ENCODE results near the gene CRYBB1. TPM values are rescaled to one million over a fixed set of nuclear protein-coding genes. Genes with fewer than 3 reads are reported as not detected.

Gene CRYBB1
- polyA plus RNA-seq, 4 donors: 0.25 to 0.75 TPM; not detected in 2

DNA sequence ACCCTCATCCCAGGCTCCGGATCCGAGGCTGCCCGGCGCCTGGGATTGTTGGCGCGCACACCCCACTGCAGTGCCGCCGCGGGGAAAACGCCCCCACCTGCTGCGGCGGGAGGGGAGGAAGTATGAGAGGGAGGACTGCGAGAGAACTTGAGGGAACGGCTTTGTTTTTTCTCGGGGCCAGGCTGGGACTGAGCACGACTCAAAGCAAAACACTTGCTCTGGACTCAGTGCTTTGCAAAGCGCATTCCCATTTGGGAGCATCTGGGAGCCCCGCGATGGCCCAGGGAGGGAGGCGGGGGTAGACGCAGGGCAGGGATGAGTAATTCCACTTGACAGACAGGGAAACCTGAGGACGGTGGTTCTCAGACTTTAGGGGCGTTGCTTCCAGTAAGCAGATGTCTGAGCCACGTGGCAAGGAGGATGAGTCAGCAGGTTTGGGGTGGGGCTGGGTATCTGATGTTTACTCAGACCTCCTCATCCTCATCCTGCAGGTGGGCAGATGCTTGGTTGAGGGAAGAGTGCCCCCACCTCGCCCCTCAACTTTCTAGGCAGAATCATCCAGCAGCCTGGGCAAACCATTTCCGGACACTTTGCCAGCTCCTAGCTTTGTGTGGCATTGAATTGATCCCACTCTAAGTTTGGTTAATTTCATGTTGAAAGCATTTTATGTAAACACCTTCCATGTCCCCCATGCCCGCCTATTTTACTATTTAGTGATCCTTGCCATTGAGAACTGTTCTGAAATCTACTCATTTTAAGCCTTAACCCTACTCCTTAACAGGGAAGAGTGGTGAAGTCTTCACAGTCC, 41.0 kb upstream of the CRYBB1 start:
- peak; percentile 35 to 48 for DNase-seq
- H3K36me3 ChIP-seq (ENCODE audit: control insufficient read depth in 3 of 3, insufficient read depth in 2 of 3, low read depth in 1 of 3, low read length in 3 of 3): no peaks in the 10 kb centered on the region
- peaks cover 0 to 11% (median 4%) of the 10 kb centered on the region in 3 donors for H3K4me1 ChIP-seq (ENCODE audit: control insufficient read depth in 3 of 3, insufficient read depth in 2 of 3, low read depth in 1 of 3, low read length in 2 of 3)
- no peak for FAIRE-seq
- H3K4me3 ChIP-seq (ENCODE audit: low read depth in 1 of 3, low read length in 3 of 3): peak overlapping the region in 1 of 3 donors; percentile 30
- peaks cover 0 to 56% (median 8%) of the 10 kb centered on the region in 3 donors for H3K27me3 ChIP-seq (ENCODE audit: control insufficient read depth in 3 of 3, insufficient read depth in 3 of 3, low read length in 3 of 3)
- no peaks in the 10 kb centered on the region for H3K9me3 ChIP-seq (ENCODE audit: control insufficient read depth in 2 of 2, insufficient read depth in 1 of 2, low read depth in 1 of 2, low read length in 1 of 2)
- WGBS, 3 donors: 3 to 6% (median 4%) methylated on average over 27 of the region's 27 CpGs
- no peak overlapping the region for H3K27ac ChIP-seq (ENCODE audit: low read depth in 1 of 3, low read length in 2 of 3)

DNA sequence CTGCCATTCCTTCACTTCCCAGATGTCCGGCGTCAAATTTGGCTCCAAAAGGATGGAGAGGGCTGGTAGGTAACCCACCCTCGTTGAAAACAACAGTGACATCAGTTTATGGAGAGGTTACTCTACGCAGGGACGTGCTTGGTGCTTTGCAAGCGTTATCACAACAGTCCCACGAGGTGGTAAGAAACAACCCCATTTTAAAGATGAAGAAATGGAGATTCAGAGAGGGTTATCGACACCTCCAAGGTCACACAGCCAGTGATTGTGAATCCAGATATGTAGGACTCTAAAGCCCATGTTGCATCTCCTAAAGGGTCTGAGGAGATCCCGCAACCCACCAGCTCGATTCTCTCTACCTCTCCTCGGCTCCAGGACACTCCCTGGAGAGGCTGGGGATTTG, 40.3 kb upstream of the CRYBB1 start:
- H3K4me3 ChIP-seq (ENCODE audit: low read depth in 1 of 3, low read length in 3 of 3): peak overlapping the region in 1 of 3 donors; percentile 30
- H3K9me3 ChIP-seq (ENCODE audit: control insufficient read depth in 2 of 2, insufficient read depth in 1 of 2, low read depth in 1 of 2, low read length in 1 of 2): no peaks in the 10 kb centered on the region
- WGBS, 3 donors: 4 to 8% (median 5%) methylated on average over 11 of the region's 11 CpGs
- DNase-seq (no peak), FAIRE-seq (no peak)
- H3K27me3 ChIP-seq (ENCODE audit: control insufficient read depth in 3 of 3, insufficient read depth in 3 of 3, low read length in 3 of 3): peaks cover 0 to 56% (median 8%) of the 10 kb centered on the region in 3 donors
- peaks cover 0 to 11% (median 4%) of the 10 kb centered on the region in 3 donors for H3K4me1 ChIP-seq (ENCODE audit: control insufficient read depth in 3 of 3, insufficient read depth in 2 of 3, low read depth in 1 of 3, low read length in 2 of 3)
- H3K36me3 ChIP-seq (ENCODE audit: control insufficient read depth in 3 of 3, insufficient read depth in 2 of 3, low read depth in 1 of 3, low read length in 3 of 3): no peaks in the 10 kb centered on the region
- no peak overlapping the region for H3K27ac ChIP-seq (ENCODE audit: low read depth in 1 of 3, low read length in 2 of 3)

DNA sequence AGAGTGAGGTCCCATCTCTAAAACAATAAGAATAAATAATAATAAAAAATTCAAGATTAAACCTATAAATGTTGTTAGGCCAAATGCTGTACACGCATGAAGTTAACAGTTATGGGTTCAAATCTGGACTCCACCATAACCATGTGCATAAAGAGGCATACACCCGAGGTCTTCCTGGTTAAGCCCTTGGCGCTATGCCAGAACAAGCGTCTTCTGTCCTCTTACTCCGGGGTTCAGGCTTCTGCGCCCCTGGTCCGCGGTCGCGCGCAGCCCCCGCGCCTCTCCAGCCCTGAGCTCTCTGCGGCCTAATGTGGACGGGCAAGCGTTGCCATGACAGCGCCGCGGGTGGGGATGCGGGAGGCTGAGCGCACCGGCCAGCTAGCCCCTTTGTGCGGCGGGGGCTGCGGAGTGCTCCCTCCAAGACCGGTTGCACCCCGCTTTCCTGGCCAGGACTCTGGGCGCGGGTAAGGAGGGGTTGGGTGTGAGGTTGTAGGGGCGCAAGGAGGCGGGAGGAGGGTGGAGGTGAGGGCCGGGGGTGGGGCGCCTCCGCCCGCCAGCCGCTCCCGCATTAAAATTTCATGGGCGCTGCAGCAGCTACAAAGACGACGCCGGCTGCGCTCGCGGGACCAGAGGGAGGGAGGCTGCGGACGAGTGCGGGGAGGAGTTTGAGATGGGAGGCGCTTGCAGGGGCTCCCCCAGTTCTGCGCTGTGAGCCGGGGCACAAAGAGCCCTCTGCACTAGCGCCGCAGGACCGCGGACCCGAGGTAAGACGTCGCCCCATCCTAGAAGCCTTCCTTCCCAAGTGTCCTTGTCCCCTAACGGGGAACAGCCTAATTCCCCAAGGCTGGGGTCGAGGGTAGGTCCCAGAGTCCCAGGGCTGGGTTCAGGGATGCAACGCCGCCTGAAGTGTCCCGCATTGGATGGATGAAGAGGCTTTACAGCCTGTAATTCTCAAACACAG, 39.3 kb upstream of the CRYBB1 start, which contains the start of gene MIAT:
MIAT (plus strand) TSS at position 698 of the 961 bp plus-strand sequence.
- no peak within 1 kb of the TSS for H3K27ac ChIP-seq (ENCODE audit: low read depth in 1 of 3, low read length in 2 of 3)
- peak within 1 kb of the TSS in 2 of 3 donors; percentile 28 to 30 for H3K4me3 ChIP-seq (ENCODE audit: low read depth in 1 of 3, low read length in 3 of 3)
- peaks cover 0 to 11% (median 4%) of the 10 kb centered on the region in 3 donors for H3K4me1 ChIP-seq (ENCODE audit: control insufficient read depth in 3 of 3, insufficient read depth in 2 of 3, low read depth in 1 of 3, low read length in 2 of 3)
- FAIRE-seq (no peak), DNase-seq (peak in 1 of 2 donors; percentile 26)
- peaks cover 0 to 63% (median 8%) of the 10 kb centered on the region in 3 donors for H3K27me3 ChIP-seq (ENCODE audit: control insufficient read depth in 3 of 3, insufficient read depth in 3 of 3, low read length in 3 of 3)
- WGBS, 3 donors: 1 to 3% (median 1%) methylated on average over 61 to 62 of the region's 62 CpGs
- H3K9me3 ChIP-seq (ENCODE audit: control insufficient read depth in 2 of 2, insufficient read depth in 1 of 2, low read depth in 1 of 2, low read length in 1 of 2): no peaks in the 10 kb centered on the region
- no peaks in the 10 kb centered on the region for H3K36me3 ChIP-seq (ENCODE audit: control insufficient read depth in 3 of 3, insufficient read depth in 2 of 3, low read depth in 1 of 3, low read length in 3 of 3)

DNA sequence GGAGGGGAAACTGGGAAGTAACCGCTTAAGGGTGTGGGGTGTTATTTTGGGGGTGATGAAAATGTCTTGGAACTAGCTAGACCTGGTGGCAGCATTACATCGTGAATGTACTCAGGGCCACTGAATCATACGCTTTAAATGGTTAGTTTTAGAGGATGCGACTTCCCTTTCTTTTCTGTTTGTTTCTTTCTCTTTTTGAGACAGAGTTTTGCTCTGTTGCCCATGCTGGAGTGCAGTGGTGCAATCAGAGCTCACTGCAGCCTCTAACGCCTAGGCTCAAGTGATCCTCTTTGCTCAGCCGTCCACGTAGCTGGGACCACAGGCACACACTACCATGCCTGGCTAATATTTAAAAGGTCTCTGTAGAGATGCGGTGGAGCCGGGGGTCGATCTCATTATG, 34.0 kb upstream of the CRYBB1 start:
- no peaks in the 10 kb centered on the region for H3K9me3 ChIP-seq (ENCODE audit: control insufficient read depth in 2 of 2, insufficient read depth in 1 of 2, low read depth in 1 of 2, low read length in 1 of 2)
- H3K4me3 ChIP-seq (ENCODE audit: low read depth in 1 of 3, low read length in 3 of 3): no peak overlapping the region
- no peak overlapping the region for H3K27ac ChIP-seq (ENCODE audit: low read depth in 1 of 3, low read length in 2 of 3)
- no peak for FAIRE-seq
- no peaks in the 10 kb centered on the region for H3K36me3 ChIP-seq (ENCODE audit: control insufficient read depth in 3 of 3, insufficient read depth in 2 of 3, low read depth in 1 of 3, low read length in 3 of 3)
- WGBS, 3 donors: 72 to 75% (median 73%) methylated on average over 10 of the region's 10 CpGs
- peaks cover 0 to 53% (median 7%) of the 10 kb centered on the region in 3 donors for H3K27me3 ChIP-seq (ENCODE audit: control insufficient read depth in 3 of 3, insufficient read depth in 3 of 3, low read length in 3 of 3)
- DNase-seq: no peak
- H3K4me1 ChIP-seq (ENCODE audit: control insufficient read depth in 3 of 3, insufficient read depth in 2 of 3, low read depth in 1 of 3, low read length in 2 of 3): peaks cover 0 to under 1% (median 0%) of the 10 kb centered on the region in 3 donors

DNA sequence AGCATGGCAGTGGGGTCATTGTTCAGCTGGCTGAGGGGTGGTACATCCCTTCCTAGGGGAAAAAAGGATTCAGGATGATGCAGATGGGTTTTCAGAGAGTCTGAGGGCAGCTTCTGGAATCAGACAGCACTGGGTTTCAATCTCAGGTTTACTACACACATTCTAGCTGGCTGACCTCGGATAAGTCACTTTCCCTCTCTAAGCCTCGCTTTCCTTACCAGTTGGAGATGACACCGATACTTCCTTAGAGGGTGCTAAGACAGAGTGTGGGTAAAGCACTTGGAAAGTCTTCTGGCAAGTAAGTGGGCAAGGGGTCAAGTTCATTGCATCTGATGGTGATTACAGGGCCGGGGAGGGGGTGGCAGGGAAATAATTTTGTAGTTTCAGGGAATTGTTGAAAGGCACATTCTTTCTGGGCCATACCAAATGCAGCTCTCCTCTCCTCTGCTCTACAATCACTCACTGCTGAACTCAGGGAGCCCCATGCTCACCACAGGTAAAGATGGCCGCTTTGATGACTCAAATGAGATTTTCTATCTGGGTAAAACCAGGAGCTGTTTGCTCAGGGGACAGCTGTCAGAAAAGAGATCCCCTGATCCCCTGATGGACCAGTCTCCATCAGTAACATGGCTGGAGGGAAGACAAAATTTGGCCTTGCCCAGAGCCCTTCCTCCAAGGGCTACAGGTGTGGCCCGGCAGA, 33.0 kb upstream of the CRYBB1 start:
- no peaks in the 10 kb centered on the region for H3K36me3 ChIP-seq (ENCODE audit: control insufficient read depth in 3 of 3, insufficient read depth in 2 of 3, low read depth in 1 of 3, low read length in 3 of 3)
- H3K27ac ChIP-seq (ENCODE audit: low read depth in 1 of 3, low read length in 2 of 3): no peak overlapping the region
- 66 to 80% (median 76%) methylated on average over 6 of the region's 6 CpGs for WGBS, 3 donors
- H3K27me3 ChIP-seq (ENCODE audit: control insufficient read depth in 3 of 3, insufficient read depth in 3 of 3, low read length in 3 of 3): peaks cover 0 to 52% (median 7%) of the 10 kb centered on the region in 3 donors
- H3K4me1 ChIP-seq (ENCODE audit: control insufficient read depth in 3 of 3, insufficient read depth in 2 of 3, low read depth in 1 of 3, low read length in 2 of 3): no peaks in the 10 kb centered on the region
- no peak for DNase-seq
- FAIRE-seq: no peak
- no peak overlapping the region for H3K4me3 ChIP-seq (ENCODE audit: low read depth in 1 of 3, low read length in 3 of 3)
- no peaks in the 10 kb centered on the region for H3K9me3 ChIP-seq (ENCODE audit: control insufficient read depth in 2 of 2, insufficient read depth in 1 of 2, low read depth in 1 of 2, low read length in 1 of 2)

DNA sequence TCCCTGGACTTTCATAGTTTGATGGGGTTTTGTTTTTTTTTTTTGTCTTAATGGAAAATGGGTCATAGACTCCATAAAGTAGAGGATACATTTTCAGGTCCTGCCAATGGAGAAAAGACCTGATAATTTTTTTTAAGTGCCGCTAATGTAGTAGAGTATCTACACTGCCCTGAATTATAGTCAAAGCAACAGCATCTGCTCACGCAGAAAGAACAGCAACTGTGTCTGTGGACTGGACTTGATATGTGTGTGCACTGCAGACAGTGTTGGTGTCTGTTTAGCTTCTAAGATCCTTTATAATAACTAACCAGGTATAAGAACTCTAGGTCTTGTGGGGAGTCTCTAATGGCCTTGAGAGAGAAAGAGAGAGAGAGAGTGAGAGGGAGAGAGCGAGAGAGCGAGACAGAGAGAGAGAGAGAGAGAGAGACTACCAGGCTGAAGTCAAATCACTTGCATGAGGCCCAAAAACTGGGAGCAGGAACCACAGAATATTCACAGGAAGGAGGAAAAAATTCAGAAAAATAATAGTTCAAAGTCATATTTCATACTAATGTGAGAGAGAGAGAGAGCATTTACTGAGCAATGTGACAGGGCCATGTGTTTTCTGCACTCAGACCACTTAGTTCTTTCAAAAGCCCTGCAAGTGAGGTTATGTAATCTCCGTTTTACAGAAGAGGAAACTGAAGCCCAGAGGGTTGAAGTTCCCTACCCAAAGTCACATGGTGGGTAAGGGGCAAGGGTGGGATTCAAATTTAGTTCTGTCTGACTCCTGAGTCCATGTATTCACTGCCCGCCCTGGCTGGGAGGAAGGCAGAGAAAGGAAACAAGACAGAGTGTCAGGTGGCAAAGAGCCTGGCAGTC, 30.9 kb upstream of the CRYBB1 start:
- Histone ChIP-seq H3K27ac (ENCODE audit: low read depth in 1 of 3, low read length in 2 of 3) (peak overlapping the region in 1 of 3 donors; percentile 23), H3K9me3 (ENCODE audit: control insufficient read depth in 2 of 2, insufficient read depth in 1 of 2, low read depth in 1 of 2, low read length in 1 of 2) (no peaks in the 10 kb centered on the region), H3K4me3 (ENCODE audit: low read depth in 1 of 3, low read length in 3 of 3) (no peak overlapping the region), H3K27me3 (ENCODE audit: control insufficient read depth in 3 of 3, insufficient read depth in 3 of 3, low read length in 3 of 3) (peaks cover 0 to 45% (median 4%) of the 10 kb centered on the region in 3 donors), H3K4me1 (ENCODE audit: control insufficient read depth in 3 of 3, insufficient read depth in 2 of 3, low read depth in 1 of 3, low read length in 2 of 3) (peaks cover 0 to 6% (median 0%) of the 10 kb centered on the region in 3 donors), H3K36me3 (ENCODE audit: control insufficient read depth in 3 of 3, insufficient read depth in 2 of 3, low read depth in 1 of 3, low read length in 3 of 3) (no peaks in the 10 kb centered on the region)
- no peak for DNase-seq
- 74 to 77% (median 76%) methylated on average over 6 of the region's 6 CpGs for WGBS, 3 donors
- FAIRE-seq: no peak

DNA sequence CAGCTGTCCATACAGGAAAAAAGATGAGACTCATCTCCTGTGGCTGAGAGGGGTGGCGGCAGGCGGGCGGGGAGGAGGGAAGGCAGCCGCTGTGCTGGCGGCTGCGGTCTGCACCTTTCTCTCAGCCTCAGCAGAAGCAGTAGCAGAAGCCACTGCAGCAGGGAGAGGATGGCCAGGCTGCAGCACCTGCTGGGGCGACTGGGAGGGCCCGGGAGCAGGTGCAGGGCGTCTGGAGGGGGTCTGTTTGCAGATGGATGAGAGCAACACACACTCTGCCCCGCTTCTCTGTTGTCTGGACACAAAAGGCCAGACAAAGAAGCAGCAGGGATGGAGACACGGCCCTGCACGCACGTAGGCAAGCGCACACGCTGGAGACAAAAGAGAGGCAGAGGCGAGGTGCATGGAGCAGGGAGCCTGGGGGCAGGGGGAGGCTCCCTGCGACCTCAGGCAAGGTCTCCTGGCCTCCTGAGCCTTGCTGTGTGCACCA, 30.2 kb upstream of the CRYBB1 start:
- WGBS, 3 donors: 16 to 25% (median 18%) methylated on average over 17 of the region's 17 CpGs
- DNase-seq: peak in 1 of 2 donors; percentile 20

More for the DNA sequence above, 30.2 kb upstream of the CRYBB1 start:
- Histone ChIP-seq H3K27ac (ENCODE audit: low read depth in 1 of 3, low read length in 2 of 3) (no peak overlapping the region), H3K4me1 (ENCODE audit: control insufficient read depth in 3 of 3, insufficient read depth in 2 of 3, low read depth in 1 of 3, low read length in 2 of 3) (peaks cover 0 to 7% (median 0%) of the 10 kb centered on the region in 3 donors), H3K9me3 (ENCODE audit: control insufficient read depth in 2 of 2, insufficient read depth in 1 of 2, low read depth in 1 of 2, low read length in 1 of 2) (no peaks in the 10 kb centered on the region), H3K4me3 (ENCODE audit: low read depth in 1 of 3, low read length in 3 of 3) (no peak overlapping the region), H3K36me3 (ENCODE audit: control insufficient read depth in 3 of 3, insufficient read depth in 2 of 3, low read depth in 1 of 3, low read length in 3 of 3) (no peaks in the 10 kb centered on the region), H3K27me3 (ENCODE audit: control insufficient read depth in 3 of 3, insufficient read depth in 3 of 3, low read length in 3 of 3) (peaks cover 0 to 43% (median 4%) of the 10 kb centered on the region in 3 donors)
- no peak for FAIRE-seq

Measured in small intestine (tissue), 7 donors.